HL-60 (cell line): Measurements from ENCODE around the gene GH2.

Experiments used
- DNase-seq, 2 experiments: peaks; one replicate each; pipeline ENCODE4 v3.0.0-alpha.2; 2010 to 2020; ENCODE audit warnings: low read depth in 1 of 2, low spot score in 1 of 2
- H3K27ac ChIP-seq: fragments of 250-450 bp; sonication (Bioruptor Pico); replicated peaks from 2 replicates; pipeline ENCODE4 v1.5.1; 2020; ENCODE audit warnings: mild to moderate bottlenecking, moderate library complexity
- H3K27me3 ChIP-seq: fragments of 250-450 bp; sonication (Bioruptor Pico); 2 replicates; pipeline ENCODE4 v1.5.1; 2021; ENCODE audit warnings: mild to moderate bottlenecking, moderate library complexity; ENCODE audit not compliant: insufficient read depth, poor library complexity, severe bottlenecking
- H3K4me3 ChIP-seq: replicated peaks from 2 replicates; pipeline ENCODE4 v1.5.1; 2011; ENCODE audit warnings: mild to moderate bottlenecking, control low read depth, low read length; ENCODE audit not compliant: insufficient read depth
- GABPA ChIP-seq: IDR thresholded peaks from 2 replicates; pipeline ENCODE4 v1.6.1; 2012; ENCODE audit warnings: low read depth
- POLR2AphosphoS5 ChIP-seq: IDR thresholded peaks from 2 replicates; pipeline ENCODE4 v1.6.1; 2012; ENCODE audit warnings: low read depth
- SPI1 ChIP-seq: IDR thresholded peaks from 2 replicates; pipeline ENCODE4 v1.6.1; 2012; ENCODE audit warnings: low read depth, mild to moderate bottlenecking, borderline replicate concordance
- TF ChIP-seq, protein P1 (sequence below): IDR thresholded peaks from 2 replicates; pipeline ENCODE4 v1.6.1; 2012; ENCODE audit warnings: low read depth; ENCODE audit not compliant: insufficient replicate concordance
- TF ChIP-seq, protein P2 (sequence below): IDR thresholded peaks from one replicate; pipeline ENCODE4 v1.5.1; 2011; ENCODE audit warnings: low read length, control low read depth, inconsistent platforms; ENCODE audit not compliant: insufficient read depth

GH2 gene

DNA sequence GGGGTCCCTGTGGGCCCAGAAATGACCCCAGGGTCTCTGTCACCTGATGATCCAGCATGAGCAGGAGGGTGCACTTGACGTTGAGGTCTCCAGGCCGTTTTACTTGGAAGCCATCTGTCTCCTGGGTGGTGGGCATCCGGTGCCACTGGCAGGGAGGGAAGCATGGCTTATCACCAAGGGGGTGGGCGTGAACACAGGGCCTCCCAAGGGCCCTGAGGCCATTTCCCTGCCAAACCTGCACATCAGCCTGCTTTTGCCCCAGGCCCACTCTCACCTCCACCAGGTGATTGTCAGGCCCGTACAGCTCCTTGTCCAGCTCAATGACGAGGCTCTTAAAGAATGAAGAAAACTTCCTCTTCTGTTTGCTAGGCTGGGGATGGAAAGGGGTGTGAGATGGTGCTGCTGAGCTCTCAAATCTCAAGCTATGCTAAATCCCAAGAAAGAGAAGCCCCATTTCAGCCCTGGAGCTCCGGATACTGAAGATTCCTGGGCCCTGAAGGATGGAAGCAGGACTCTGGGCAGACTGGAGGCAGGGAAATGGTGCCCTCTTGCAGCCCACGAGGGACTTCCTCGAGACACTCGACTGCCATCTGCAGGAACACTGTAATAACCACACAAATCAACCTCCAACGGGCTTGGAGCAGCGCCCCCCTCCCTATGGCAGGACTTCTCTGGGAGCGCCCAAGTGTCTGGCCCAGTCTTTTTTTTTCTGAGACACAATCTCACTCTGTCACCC, 47.1 kb downstream of the GH2 start:
- Histone ChIP-seq H3K27me3 (no peaks in the 10 kb centered on the region), H3K4me3 (no peak overlapping the region), H3K27ac (peak overlapping the region; percentile 47)
- TF ChIP-seq, protein P1, sequence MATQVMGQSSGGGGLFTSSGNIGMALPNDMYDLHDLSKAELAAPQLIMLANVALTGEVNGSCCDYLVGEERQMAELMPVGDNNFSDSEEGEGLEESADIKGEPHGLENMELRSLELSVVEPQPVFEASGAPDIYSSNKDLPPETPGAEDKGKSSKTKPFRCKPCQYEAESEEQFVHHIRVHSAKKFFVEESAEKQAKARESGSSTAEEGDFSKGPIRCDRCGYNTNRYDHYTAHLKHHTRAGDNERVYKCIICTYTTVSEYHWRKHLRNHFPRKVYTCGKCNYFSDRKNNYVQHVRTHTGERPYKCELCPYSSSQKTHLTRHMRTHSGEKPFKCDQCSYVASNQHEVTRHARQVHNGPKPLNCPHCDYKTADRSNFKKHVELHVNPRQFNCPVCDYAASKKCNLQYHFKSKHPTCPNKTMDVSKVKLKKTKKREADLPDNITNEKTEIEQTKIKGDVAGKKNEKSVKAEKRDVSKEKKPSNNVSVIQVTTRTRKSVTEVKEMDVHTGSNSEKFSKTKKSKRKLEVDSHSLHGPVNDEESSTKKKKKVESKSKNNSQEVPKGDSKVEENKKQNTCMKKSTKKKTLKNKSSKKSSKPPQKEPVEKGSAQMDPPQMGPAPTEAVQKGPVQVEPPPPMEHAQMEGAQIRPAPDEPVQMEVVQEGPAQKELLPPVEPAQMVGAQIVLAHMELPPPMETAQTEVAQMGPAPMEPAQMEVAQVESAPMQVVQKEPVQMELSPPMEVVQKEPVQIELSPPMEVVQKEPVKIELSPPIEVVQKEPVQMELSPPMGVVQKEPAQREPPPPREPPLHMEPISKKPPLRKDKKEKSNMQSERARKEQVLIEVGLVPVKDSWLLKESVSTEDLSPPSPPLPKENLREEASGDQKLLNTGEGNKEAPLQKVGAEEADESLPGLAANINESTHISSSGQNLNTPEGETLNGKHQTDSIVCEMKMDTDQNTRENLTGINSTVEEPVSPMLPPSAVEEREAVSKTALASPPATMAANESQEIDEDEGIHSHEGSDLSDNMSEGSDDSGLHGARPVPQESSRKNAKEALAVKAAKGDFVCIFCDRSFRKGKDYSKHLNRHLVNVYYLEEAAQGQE = no peak
- TF ChIP-seq POLR2AphosphoS5 (0 out of 2 replicates have a peak, but pooled peaks have one; percentile 34), SPI1 (peak; percentile 32; the same call in 1 of the 2 replicates), GABPA (no peak)
- TF ChIP-seq, protein P2, sequence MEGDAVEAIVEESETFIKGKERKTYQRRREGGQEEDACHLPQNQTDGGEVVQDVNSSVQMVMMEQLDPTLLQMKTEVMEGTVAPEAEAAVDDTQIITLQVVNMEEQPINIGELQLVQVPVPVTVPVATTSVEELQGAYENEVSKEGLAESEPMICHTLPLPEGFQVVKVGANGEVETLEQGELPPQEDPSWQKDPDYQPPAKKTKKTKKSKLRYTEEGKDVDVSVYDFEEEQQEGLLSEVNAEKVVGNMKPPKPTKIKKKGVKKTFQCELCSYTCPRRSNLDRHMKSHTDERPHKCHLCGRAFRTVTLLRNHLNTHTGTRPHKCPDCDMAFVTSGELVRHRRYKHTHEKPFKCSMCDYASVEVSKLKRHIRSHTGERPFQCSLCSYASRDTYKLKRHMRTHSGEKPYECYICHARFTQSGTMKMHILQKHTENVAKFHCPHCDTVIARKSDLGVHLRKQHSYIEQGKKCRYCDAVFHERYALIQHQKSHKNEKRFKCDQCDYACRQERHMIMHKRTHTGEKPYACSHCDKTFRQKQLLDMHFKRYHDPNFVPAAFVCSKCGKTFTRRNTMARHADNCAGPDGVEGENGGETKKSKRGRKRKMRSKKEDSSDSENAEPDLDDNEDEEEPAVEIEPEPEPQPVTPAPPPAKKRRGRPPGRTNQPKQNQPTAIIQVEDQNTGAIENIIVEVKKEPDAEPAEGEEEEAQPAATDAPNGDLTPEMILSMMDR = peak; percentile 92
- peak; percentile 74 to 91 for DNase-seq

DNA sequence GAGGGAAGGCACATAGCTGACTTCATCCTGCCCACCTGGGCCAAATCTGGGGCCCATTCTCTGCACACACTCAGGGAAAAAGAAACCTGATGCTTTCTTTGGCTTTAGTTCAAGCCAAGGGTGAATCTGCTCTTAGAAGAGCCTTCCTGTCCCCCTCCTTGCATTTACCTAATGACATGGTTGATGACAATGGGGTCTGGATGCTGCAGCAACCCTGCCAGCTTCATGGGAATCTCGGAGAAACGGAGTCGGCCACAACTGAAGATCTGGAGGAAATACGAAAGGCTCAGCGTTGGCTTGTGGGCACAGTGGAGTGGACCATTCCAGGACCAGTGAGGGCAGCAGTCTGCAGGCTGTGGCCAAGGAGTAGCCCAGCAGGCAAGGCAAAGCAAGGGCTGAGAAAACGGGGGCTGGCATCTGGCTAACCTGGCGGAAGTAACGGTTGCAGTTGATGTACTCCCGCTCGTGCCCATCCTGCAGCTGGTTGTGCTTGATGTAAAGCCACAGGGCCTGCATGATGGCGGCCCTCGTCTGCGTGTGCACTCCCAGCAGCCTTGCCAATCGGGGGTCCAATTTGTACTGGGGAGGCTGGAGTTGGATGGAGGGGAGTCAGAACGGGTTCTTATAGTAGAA, 47.9 kb downstream of the GH2 start:
- no peak for DNase-seq
- peak overlapping the region; percentile 47; the same call in 1 of the 2 replicates for H3K27ac ChIP-seq
- no peaks in the 10 kb centered on the region for H3K27me3 ChIP-seq
- TF ChIP-seq, protein P1 = no peak
- TF ChIP-seq GABPA = no peak
- no peak for TF ChIP-seq POLR2AphosphoS5
- H3K4me3 ChIP-seq = no peak overlapping the region

DNA sequence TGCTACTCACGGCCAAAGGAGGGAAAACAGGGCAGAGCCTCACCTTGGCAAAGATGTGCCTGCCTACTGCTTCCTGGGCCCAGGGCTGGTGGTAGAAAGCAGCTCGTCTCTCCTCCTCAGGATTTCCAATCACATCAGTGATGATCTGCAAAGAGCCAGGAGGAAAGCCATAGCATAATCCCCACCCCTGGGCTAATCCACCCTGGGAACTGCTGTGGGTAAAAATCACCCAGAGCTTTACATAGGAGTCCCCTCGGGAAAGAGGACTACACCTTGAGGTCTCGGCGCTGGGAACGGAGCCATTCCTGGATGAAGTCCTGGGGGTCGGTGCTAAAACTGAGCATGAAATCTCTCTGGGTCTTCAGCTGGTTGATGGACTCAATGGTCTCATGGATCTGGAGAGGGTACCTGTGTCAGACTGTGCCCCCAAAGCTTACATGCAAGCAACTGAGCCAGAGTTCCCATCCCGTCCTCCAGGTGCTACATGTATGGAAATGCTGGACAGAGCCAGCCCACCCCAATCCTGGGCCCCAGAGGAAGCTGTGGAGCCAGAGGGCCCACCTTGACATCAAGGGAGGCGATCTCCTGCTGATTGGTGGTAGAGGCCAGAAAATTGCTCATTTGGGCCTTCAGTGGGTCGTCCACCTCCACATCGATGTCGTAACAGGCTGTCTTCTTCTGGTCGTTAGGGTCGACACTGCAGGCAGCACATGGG, 48.6 kb downstream of the GH2 start:
- no peak overlapping the region for H3K27ac ChIP-seq
- TF ChIP-seq, protein P1 = no peak
- TF ChIP-seq POLR2AphosphoS5 (peak; percentile 4; the same call in 1 of the 2 replicates), GABPA (no peak)
- no peak for DNase-seq
- H3K27me3 ChIP-seq = no peaks in the 10 kb centered on the region
- H3K4me3 ChIP-seq = no peak overlapping the region

DNA sequence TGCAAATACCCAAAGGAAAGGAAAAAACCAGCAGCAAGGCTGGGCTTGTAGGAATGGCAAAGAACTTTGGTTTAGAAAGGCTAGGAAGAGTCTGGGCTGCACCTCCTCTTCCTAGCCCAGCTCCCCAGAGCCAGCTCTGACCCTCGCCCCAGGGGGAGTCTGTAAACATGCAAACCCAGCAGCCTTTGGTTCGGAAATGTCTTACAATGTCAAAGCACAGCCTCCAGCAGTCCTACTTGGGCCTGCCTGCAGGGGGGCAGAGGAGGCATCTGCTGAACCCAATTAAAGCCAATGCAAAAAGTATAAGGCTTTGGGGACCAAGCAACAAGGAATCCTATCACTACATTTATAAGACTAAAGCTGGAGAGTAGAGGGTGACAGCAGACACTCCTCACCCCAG, 49.3 kb downstream of the GH2 start:
- no peak for DNase-seq
- TF ChIP-seq GABPA (no peak), POLR2AphosphoS5 (no peak), SPI1 (no peak)
- TF ChIP-seq, protein P1 = no peak
- TF ChIP-seq, protein P2 = no peak
- H3K27me3 ChIP-seq = no peaks in the 10 kb centered on the region
- no peak overlapping the region for H3K4me3 ChIP-seq
- H3K27ac ChIP-seq = no peak overlapping the region
